Measurements from ENCODE around the gene OR8B8. TPM values are rescaled to one million over a fixed set of nuclear protein-coding genes. Genes with fewer than 3 reads are reported as not detected.
"Not testable (repeated sequence)": the region's sequence is repeated elsewhere in the genome, so short reads cannot be mapped to it uniquely, and the experiment has no call there.

OR8B8 gene, protein sequence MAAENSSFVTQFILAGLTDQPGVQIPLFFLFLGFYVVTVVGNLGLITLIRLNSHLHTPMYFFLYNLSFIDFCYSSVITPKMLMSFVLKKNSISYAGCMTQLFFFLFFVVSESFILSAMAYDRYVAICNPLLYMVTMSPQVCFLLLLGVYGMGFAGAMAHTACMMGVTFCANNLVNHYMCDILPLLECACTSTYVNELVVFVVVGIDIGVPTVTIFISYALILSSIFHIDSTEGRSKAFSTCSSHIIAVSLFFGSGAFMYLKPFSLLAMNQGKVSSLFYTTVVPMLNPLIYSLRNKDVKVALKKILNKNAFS
- not detected for total RNA-seq
- long read RNA-seq: 0 reads

DNA sequence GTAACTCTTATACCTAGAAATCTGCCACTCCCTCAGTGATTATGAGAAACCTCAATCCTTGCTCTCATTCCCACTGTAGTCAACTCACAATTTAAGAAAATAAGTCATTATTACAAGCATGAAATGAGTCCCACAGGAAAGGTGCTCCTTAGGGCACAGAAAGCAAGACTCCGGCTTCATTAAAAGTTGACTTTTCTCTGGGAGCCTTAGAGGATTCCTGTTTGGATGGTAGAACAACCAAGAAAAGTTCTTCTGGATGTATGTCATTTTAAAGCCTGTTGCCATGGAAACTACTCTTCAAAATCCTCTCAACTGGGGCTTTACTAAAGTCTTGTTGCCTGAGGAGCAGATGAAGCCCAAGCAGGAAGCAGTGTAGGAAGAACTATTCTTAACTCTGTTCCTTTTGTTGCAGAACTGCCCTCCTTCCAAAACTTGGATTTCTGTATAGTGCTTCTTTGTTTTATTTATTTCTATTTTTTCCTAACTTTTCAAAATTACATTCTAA lies at the start of gene OR8B8:
OR8B8 (minus strand) TSS at position 51 of the 505 bp plus-strand sequence. CDS start 4,611 bp downstream, outside the sequence.
- no peak for DNase-seq (ENCODE audit: low spot score)
- intact Hi-C loops (cut with DNase I): loop anchor here (10.0 kb wide), 1 partner anchor 139 kb away; no protein-coding TSS in a partner anchor

DNA sequence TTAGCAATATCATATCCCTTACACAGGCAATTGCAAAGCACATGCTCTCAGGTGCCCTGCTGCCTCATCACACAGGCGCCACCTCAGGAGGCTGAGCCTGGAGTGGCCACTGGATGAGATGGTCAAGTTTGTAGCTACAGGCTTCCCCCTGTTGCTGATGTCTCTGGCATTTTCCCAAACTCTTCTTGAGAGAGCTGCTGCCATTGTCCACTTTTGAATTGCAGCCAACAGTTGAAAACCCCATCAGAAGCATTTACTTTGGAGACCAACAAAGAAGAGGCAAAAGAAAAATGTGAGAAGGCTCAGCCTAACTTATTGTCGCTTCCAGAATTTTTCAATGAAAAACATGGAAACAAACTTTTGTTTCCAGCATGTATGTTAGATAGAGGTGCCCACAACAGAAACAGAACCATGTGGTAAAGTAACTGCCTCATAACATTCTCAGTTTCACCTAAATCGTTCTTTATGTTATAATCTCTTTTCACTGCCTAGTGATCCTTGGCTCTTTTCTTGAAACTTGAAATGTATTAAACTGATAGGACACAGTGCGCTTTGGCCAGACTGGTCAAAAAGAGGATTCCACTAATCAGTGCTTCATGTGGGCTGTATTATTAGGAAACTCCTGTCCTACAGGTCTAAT lies 47.6 kb upstream of the OR8B8 start:
- no peak for DNase-seq (ENCODE audit: low spot score)
- intact Hi-C loops (cut with DNase I): no loop called here

DNA sequence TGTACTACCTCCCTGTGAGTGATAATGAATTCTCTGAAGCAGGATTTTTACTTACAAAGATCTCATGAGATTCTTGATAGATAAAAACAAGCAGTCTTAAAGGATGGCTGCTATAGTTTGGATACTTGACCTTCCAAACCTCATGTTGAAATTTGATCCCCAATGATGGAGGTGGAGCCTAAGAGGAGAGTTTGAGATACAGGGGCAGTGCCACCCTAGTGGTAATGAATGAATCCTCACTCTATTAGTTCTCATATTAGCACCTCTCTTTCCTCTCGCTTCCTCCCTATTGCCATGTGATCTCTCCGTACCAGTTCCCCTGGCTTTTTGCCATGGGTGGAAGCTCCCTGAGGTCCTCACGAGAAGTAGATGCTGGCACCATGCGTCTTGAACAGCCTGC lies 37.9 kb upstream of the OR8B8 start:
- no peak for DNase-seq (ENCODE audit: low spot score)
- intact Hi-C loops (cut with DNase I): no loop called here

DNA sequence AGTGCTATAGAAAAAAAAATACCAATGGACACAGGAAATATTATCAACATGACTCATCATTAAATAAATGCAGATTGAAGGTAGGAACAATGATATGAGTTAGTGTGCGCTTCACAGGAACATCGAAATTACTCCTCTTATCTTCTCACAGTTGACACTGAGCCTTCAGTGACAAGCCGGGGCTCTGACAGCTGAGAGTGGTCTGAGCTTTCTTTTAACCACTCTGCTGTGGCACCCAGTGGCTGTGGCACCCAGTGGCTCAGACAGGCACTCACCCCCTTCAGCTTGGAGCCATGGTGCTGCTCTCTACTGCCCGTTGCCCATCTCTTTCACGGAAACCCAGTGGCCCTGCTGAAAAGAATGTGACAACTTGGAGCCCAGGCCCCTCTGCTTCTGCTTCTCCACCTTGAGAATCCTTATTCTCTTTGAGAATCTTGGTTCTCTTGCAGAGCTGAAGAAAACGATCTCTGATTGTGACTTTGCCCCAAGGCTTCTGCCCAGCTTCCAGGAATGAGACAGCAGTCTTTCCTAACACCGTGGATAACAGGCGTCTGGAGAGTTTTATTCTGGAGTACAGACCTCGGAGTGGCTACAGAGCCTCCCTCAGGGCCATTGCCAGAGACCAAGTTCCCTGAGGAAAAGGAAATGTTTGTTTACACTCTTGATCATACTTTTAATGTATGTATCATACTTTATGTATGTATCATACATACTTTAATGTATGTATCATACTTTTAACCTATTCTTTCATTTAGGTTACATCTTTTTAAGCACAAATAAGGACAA lies 37.1 kb upstream of the OR8B8 start:
- DNase-seq (ENCODE audit: low spot score): no peak
- intact Hi-C loops (cut with DNase I): no loop called here

- DNase-seq (ENCODE audit: low spot score): no peak
- intact Hi-C loops (cut with DNase I): no loop called here
Observed at GRCh38 chr11:124481365-124482323, 36.1 kb upstream of the OR8B8 start.

DNA sequence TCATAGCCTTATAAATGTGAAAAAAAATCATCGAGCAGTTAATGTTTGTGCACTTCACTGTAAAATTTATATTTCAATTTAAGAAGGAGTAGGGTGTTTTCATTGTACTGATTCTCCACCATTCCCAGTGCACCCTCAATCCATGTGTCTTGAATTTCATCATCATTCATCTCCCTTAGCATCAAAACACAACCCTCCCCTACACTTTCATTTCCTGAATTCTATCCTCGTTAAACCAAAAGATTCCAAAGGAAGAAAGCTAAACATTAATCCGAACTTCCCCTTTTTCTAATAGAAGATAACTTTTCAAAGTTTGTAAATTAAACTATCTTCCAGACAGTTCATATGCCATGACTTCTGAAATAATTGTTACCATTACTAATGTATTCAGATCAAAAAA lies 34.1 kb upstream of the OR8B8 start:
- DNase-seq (ENCODE audit: low spot score): no peak
- intact Hi-C loops (cut with DNase I): no loop called here

DNA sequence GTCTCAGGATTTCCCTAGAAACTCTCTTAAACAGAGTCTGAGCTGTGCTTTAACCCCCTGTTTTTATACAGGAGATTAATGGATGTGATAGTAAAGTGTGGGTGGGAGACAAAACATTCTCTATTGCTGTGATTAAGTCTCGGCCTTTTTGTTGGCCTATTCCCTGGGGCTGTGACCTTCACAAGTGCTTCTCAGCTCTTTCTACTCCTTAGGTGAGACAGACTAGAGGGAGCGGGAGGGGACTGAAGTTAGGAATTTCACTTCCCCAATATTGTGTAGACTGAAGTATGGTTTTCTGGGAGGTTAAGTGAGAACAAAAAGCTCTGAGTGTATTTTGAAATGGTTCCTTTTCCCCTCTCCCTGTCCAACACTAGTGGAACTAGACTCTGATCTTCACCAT lies 29.8 kb upstream of the OR8B8 start:
- intact Hi-C loops (cut with DNase I): no loop called here
- DNase-seq (ENCODE audit: low spot score): no peak

DNA sequence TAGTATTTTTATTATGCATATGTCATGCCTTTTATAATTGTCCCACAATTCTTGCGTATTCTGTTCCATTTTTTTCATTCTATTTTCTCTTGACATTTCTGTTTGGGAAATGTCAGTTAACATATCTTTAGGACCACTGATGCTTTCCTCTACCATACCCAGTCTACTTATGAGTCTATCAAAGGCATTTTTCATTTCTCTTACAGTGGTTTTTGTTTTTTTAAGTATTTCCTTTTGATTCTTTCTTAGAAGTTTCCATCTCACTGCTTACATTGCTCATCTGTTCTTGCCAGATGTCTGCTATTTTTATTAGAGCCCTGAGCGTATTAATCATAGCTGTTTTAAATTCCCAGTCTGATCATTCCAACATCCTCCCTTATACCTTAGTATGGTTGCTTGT lies 29.3 kb upstream of the OR8B8 start:
- intact Hi-C loops (cut with DNase I): no loop called here
- no peak for DNase-seq (ENCODE audit: low spot score)

GRCh38 chr11:124474079-124474478 lies 28.6 kb upstream of the OR8B8 start:
- DNase-seq (ENCODE audit: low spot score): no peak
- intact Hi-C loops (cut with DNase I): no loop called here

DNA sequence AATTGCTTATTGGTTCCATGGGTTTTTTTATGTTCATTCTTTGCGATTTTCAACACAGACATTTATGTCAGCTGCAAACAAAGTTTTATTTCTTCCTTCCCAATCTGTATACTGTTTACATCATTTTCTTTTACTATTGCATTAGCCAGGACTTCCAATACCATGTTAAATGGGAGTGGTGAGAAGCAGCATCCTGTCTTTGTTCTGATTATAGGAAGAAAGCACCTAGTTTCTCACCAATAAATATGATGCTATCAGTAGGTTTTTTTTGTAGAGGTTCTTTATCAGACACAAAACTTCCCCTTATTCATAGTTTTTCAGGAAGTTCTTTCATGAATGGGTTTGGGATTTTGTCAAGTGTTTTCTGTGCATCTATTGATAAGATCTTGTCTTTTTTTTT lies 28.0 kb upstream of the OR8B8 start:
- intact Hi-C loops (cut with DNase I): no loop called here
- DNase-seq (ENCODE audit: low spot score): no peak

GRCh38 chr11:124470561-124471227 lies 25.2 kb upstream of the OR8B8 start:
- intact Hi-C loops (cut with DNase I): no loop called here
- no peak for DNase-seq (ENCODE audit: low spot score)

GRCh38 chr11:124467381-124467927 lies 22.0 kb upstream of the OR8B8 start:
- DNase-seq (ENCODE audit: low spot score): no peak
- intact Hi-C loops (cut with DNase I): no loop called here

- intact Hi-C loops (cut with DNase I): no loop called here
- DNase-seq (ENCODE audit: low spot score): no peak
Observed at GRCh38 chr11:124465368-124465767, 19.9 kb upstream of the OR8B8 start.

GRCh38 chr11:124463990-124464389 lies 18.5 kb upstream of the OR8B8 start:
- DNase-seq (ENCODE audit: low spot score): no peak
- intact Hi-C loops (cut with DNase I): no loop called here

- no peak for DNase-seq (ENCODE audit: low spot score)
Observed at GRCh38 chr11:124463324-124463723, 17.8 kb upstream of the OR8B8 start.

DNA sequence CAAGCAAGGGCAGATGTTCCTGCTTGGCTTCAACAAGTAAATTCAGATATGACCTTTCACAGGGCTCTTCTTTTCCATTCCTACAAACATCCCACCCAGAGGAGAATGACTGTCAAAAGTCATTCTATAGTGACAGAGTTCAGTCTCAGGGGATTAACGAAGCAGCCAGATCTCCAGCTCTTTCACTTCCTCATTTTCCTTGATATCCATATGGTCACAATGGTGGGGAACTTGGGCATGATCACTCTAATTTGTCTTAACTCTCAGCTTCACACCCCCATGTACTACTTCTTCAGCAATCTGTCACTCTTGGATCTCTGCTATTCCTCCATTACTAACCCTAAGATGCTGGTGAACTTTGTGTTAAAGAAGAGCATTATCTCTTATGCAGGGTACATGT lies 15.0 kb upstream of the OR8B8 start:
- no peak for DNase-seq (ENCODE audit: low spot score)
- intact Hi-C loops (cut with DNase I): no loop called here

More at GRCh38 chr11:124463324-124463723, 17.8 kb upstream of the OR8B8 start:
- intact Hi-C loops (cut with DNase I): no loop called here

DNA sequence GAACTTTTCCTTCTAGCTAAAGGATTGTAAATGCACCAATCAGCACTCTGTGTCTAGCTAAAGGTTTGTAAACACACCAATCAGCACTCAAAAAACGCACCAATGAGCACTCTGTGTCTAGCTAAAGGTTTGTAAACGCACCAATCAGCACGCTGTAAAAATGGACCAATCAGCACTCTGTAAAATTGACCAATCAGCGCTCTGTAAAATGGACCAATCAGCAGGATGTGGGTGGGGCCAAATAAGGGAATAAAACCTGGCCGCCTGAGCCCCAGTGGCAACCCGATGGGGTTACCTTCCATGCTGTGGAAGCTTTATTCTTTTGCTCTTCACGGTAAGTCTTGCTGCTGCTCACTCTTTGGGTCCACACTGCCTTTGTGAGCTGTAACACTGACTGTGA lies 13.9 kb upstream of the OR8B8 start:
- DNase-seq (ENCODE audit: low spot score); intact Hi-C loops (cut with DNase I): not testable (repeated sequence)

DNA sequence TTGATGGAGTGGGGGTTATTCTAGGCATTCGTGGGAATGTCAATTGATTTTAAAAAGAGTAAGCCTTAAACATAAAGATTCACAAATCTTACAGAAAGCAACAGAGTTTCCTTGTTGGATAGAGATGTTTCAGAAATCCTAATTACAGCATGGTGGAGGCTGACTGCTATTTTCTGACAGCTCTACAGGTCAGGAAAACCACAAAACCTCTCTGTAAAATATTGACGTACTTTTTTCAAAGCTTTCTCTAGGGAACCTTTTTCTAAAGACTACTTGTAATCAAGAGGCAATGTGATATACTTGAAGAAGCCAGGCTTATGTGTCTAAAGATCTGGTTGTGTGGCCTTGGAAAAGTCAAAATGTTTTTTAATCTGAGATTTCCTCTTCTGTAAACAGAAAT lies 9.1 kb upstream of the OR8B8 start:
- no peak for DNase-seq (ENCODE audit: low spot score)
- intact Hi-C loops (cut with DNase I): no loop called here

Measured in cardiac septum (tissue), 1 donor.